ENCODE measurements around the gene FSTL5. TPM values are rescaled to one million over a fixed set of nuclear protein-coding genes. Genes with fewer than 3 reads are reported as not detected.

FSTL5 gene
- total RNA-seq, 1 experiment from 2014 or later: not detected

GRCh38 chr4:161813389-161813788, 350.4 kb downstream of the FSTL5 start:
- Mint-ChIP-seq H3K27me3 (ENCODE audit: low read depth) (no peaks in the 10 kb centered on the region), H3K4me3 (no peak overlapping the region), H3K4me1 (no peaks in the 10 kb centered on the region; a peak in 1 of 4 replicates), H3K9me3 (no peaks in the 10 kb centered on the region), H3K36me3 (ENCODE audit: insufficient read depth in 1 of 3, low read depth in 3 of 3) (no peaks in the 10 kb centered on the region), H3K27ac (no peak overlapping the region)
- Histone ChIP-seq H3K79me1 (ENCODE audit: insufficient read depth, low read depth, low read length, poor library complexity, severe bottlenecking) (no peaks in the 10 kb centered on the region), H3K18ac (ENCODE audit: insufficient read length, low read depth, low read length) (no peak overlapping the region), H2BK5ac (ENCODE audit: insufficient read length, low read length) (no peak overlapping the region), H2AFZ (ENCODE audit: low read length) (no peak overlapping the region), H2AK5ac (ENCODE audit: insufficient read length, low read length) (no peak overlapping the region), H2BK15ac (ENCODE audit: low read depth, low read length) (no peak overlapping the region), H3K4me1 (ENCODE audit: insufficient read depth, low read length) (no peaks in the 10 kb centered on the region), H3K9me3 (ENCODE audit: control insufficient read depth, low read depth, low read length) (no peaks in the 10 kb centered on the region), H3K14ac (ENCODE audit: insufficient read depth, low read length) (no peak overlapping the region), H4K5ac (ENCODE audit: insufficient read length, low read depth, low read length) (no peak overlapping the region), H3K4ac (ENCODE audit: low read depth, low read length) (no peak overlapping the region), H3K79me2 (ENCODE audit: insufficient read depth, low read length) (no peaks in the 10 kb centered on the region), H4K8ac (replicated peaks; ENCODE audit: insufficient read length, low read depth, low read length) (no peak overlapping the region), H3K23me2 (ENCODE audit: insufficient read length, low read depth, low read length, poor library complexity, severe bottlenecking) (no peaks in the 10 kb centered on the region), H3T11ph (ENCODE audit: low read length) (no peak overlapping the region), H4K91ac (ENCODE audit: insufficient read length, low read depth, low read length) (no peak overlapping the region), H3K23ac (ENCODE audit: insufficient read length, low read depth, low read length) (no peak overlapping the region), H3K27me3 (ENCODE audit: insufficient read depth, low read length) (no peaks in the 10 kb centered on the region), H3K9ac (ENCODE audit: extremely low read depth, insufficient read length, low read length) (no peak overlapping the region), H2BK20ac (ENCODE audit: low read depth, low read length, poor library complexity, severe bottlenecking) (no peak overlapping the region), H3K56ac (ENCODE audit: insufficient read length, low read depth, low read length) (no peak overlapping the region), H2BK12ac (ENCODE audit: insufficient read length, low read depth, low read length) (no peak overlapping the region), H3K4me2 (ENCODE audit: insufficient read depth, insufficient read length, low read length) (no peak overlapping the region), H4K20me1 (ENCODE audit: control insufficient read depth, insufficient read depth, insufficient read length) (no peaks in the 10 kb centered on the region), H3K27ac (ENCODE audit: insufficient read length, low read depth, low read length) (no peak overlapping the region), H2BK120ac (ENCODE audit: low read depth, low read length, poor library complexity, severe bottlenecking) (no peak overlapping the region)
- WGBS (ENCODE audit: extremely low coverage, insufficient read length, low lambda C conversion rate): no CpG with 5 or more reads among the region's 5 CpGs
- TF ChIP-seq CTCF (conservative IDR thresholded peaks at IDR 0.05): no peak
- DNase-seq: no peak

Data from H9 (cell line).